AG10803 (cell line): ENCODE results near the gene SLC7A10.

Experiments
- DNase-seq: peaks from one replicate; pipeline ENCODE4 v3.0.0; 2010; ENCODE audit warnings: low read depth
- H3K4me3 ChIP-seq: 2 replicates; pipeline ENCODE4 v1.5.1; 2011; ENCODE audit warnings: mild to moderate bottlenecking, low read length, control low read depth
- CTCF ChIP-seq: conservative IDR thresholded peaks from 2 replicates; pipeline ENCODE4 v1.5.1; 2011; ENCODE audit warnings: mild to moderate bottlenecking, low read length, control low read depth, inconsistent platforms

Gene SLC7A10

GRCh38 chr19:33252971-33253370 is 27.3 kb upstream of the SLC7A10 start:
- no peak for TF ChIP-seq CTCF
- no peak for DNase-seq
- no peak overlapping the region for H3K4me3 ChIP-seq

GRCh38 chr19:33252418-33252962 is 26.8 kb upstream of the SLC7A10 start:
- H3K4me3 ChIP-seq, result no peak overlapping the region
- DNase-seq, result no peak
- no peak for TF ChIP-seq CTCF

- DNase-seq, result no peak
- no peak for TF ChIP-seq CTCF
- H3K4me3 ChIP-seq, result no peak overlapping the region
Observed at GRCh38 chr19:33251526-33252090, 26.0 kb upstream of the SLC7A10 start.

- H3K4me3 ChIP-seq, result no peak overlapping the region
- no peak for TF ChIP-seq CTCF
- DNase-seq, result no peak
Observed at GRCh38 chr19:33251076-33251475, 25.4 kb upstream of the SLC7A10 start.

- DNase-seq, result no peak
- no peak overlapping the region for H3K4me3 ChIP-seq
- no peak for TF ChIP-seq CTCF
Observed at GRCh38 chr19:33250500-33250899, 24.9 kb upstream of the SLC7A10 start.

- no peak for TF ChIP-seq CTCF
- no peak overlapping the region for H3K4me3 ChIP-seq
- no peak for DNase-seq
Observed at GRCh38 chr19:33249740-33250366, 24.2 kb upstream of the SLC7A10 start.
